ENCODE measurements around the gene SGPP2. TPM values are rescaled to one million over a fixed set of nuclear protein-coding genes. Genes with fewer than 3 reads are reported as not detected.
A peak's percentile ranks its signal among the peaks of the same experiment; 100 is the strongest.

SGPP2 gene
- polyA plus RNA-seq, 1 donor (not counting 4 experiments of a cell fraction or from before 2014, with no cell fraction given), result 2.6 TPM

DNA sequence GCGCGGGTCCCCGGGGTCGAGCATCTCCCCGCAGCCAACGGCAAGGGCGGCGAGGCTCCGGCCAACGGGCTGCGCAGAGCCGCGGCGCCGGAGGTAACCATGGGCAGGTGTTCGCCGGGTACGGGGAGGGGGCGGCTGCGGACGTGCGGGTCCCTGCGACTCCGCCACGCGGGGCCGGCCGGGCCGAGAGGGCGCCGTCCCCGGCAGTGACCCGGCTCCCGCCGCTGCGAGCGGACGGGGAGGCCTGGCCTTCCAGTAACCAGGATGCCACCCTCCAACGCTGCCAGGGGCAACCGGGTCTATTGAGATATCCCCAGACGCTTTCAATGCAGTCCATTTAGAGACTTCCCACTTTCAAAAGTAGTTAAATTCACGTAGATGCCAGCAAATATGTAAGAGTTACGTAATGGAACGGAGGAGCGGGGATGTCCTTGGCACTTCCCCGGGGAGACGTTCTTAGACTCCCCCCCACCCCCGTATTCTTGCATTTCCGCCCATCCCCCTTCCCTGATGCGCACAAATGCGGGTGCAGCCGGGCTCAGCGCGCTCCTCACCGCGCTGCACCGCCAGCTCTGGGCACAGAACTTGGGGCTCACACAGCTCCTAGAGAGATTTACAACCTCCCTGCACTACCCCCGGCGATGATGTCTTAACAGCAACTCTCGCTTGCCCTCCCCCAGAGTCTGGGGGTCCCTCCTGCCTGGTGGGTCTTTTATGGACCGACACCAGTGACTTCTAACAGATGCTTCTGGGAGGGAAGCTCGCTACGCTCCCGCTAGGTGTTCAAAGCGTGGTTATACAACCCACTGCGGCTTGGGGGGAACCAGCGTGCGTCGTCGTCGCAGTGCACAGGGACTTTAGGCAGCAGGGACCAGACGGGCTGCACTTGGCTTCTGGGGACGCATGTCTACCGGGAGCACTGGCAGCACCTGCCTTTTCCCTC lies 657 bp downstream of the SGPP2 start:
- no peak overlapping the region for H2AFZ ChIP-seq (ENCODE audit: control insufficient read depth, low read length)

DNA sequence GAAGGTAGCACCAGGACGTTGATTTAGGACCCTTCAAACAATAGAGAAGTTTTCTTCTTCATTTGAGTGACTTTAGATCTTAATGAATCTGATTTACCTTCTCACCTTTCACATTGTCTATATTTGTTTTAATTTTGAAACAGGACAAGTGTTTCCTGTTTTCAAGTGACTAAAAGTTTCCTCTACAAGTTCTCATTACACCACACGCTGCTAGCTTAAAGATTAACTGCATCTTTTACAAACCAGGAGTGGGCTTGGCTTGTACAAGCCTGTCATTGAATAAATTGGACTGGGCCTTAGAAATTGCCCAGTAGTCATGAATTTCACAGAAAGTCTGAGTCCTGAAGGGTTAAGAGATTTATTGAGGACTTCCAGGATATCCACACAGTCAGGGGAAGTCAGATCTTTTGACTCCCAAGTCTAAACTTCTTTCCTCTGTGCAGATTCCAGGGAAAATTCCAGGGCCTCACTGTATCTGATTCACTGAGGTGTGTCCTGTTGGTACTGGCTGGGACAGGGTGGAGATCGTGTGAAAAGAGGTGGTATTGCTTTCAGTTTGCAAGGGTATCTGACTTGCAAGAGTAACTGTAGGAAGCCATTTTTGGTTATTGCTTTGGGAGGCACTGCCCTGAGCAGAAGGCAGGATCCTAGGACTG lies 3.4 kb downstream of the SGPP2 start:
- dilution Hi-C loops (cut with MboI; ENCODE audit: extremely low pct_ligation_motif_present, low sequenced_read_pairs), result no loop called here
- Histone ChIP-seq H2AFZ (ENCODE audit: control insufficient read depth, low read length) (peak overlapping the region; percentile 29), H3K27me3 (ENCODE audit: control insufficient read depth, extremely low read depth, insufficient read depth, low read length) (peaks cover 16% of the 10 kb centered on the region), H3K4me3 (ENCODE audit: control insufficient read depth in 2 of 3, extremely low read depth in 1 of 3, insufficient read depth in 2 of 3, low read depth in 1 of 3, low read length in 3 of 3) (no peak overlapping the region), H3K9ac (ENCODE audit: control insufficient read depth, extremely low read depth, insufficient read depth, low read length) (no peak overlapping the region), H3K27ac (ENCODE audit: control insufficient read depth, insufficient read depth, low read length) (no peak overlapping the region), H3K79me2 (ENCODE audit: control insufficient read depth, insufficient read depth, low read length) (no peaks in the 10 kb centered on the region), H3K9me3 (ENCODE audit: control insufficient read depth, low read depth, low read length) (no peaks in the 10 kb centered on the region), H3K9me1 (ENCODE audit: control insufficient read depth, extremely low read depth, insufficient read depth, low read length) (no peaks in the 10 kb centered on the region), H3K36me3 (ENCODE audit: control insufficient read depth in 2 of 2, extremely low read depth in 1 of 2, insufficient read depth in 2 of 2, low read length in 2 of 2) (no peaks in the 10 kb centered on the region), H3K4me1 (ENCODE audit: control insufficient read depth, extremely low read depth, insufficient read depth, low read length) (no peaks in the 10 kb centered on the region), H4K20me1 (ENCODE audit: control insufficient read depth, extremely low read depth, insufficient read depth, low read length) (no peaks in the 10 kb centered on the region), H3K4me2 (ENCODE audit: control insufficient read depth, extremely low read depth, insufficient read depth, low read depth, low read length) (peak overlapping the region; percentile 48)
- DNase-seq (ENCODE audit: low read depth, low spot score) (no peak), FAIRE-seq (peak; percentile 61)
- TF ChIP-seq, protein P1, sequence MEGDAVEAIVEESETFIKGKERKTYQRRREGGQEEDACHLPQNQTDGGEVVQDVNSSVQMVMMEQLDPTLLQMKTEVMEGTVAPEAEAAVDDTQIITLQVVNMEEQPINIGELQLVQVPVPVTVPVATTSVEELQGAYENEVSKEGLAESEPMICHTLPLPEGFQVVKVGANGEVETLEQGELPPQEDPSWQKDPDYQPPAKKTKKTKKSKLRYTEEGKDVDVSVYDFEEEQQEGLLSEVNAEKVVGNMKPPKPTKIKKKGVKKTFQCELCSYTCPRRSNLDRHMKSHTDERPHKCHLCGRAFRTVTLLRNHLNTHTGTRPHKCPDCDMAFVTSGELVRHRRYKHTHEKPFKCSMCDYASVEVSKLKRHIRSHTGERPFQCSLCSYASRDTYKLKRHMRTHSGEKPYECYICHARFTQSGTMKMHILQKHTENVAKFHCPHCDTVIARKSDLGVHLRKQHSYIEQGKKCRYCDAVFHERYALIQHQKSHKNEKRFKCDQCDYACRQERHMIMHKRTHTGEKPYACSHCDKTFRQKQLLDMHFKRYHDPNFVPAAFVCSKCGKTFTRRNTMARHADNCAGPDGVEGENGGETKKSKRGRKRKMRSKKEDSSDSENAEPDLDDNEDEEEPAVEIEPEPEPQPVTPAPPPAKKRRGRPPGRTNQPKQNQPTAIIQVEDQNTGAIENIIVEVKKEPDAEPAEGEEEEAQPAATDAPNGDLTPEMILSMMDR (optimal IDR thresholded peaks at IDR 0.05 in 1 of 3, IDR thresholded peaks at IDR 0.05 in 1 of 3, conservative IDR thresholded peaks at IDR 0.05 in 1 of 3; ENCODE audit: extremely low read depth in 1 of 3, insufficient read depth in 2 of 3, low read length in 3 of 3), result no peak
- no peak for TF ChIP-seq EZH2 (IDR thresholded peaks at IDR 0.05; ENCODE audit: low read length)

More for the DNA sequence above, 657 bp downstream of the SGPP2 start:
- Histone ChIP-seq H3K9ac (ENCODE audit: control insufficient read depth, extremely low read depth, insufficient read depth, low read length) (no peak overlapping the region), H3K9me3 (ENCODE audit: control insufficient read depth, low read depth, low read length) (no peaks in the 10 kb centered on the region), H3K36me3 (ENCODE audit: control insufficient read depth in 2 of 2, extremely low read depth in 1 of 2, insufficient read depth in 2 of 2, low read length in 2 of 2) (no peaks in the 10 kb centered on the region), H3K4me3 (ENCODE audit: control insufficient read depth in 2 of 3, extremely low read depth in 1 of 3, insufficient read depth in 2 of 3, low read depth in 1 of 3, low read length in 3 of 3) (peak overlapping the region; percentile 7 to 38 (median 29)), H3K27ac (ENCODE audit: control insufficient read depth, insufficient read depth, low read length) (no peak overlapping the region), H3K9me1 (ENCODE audit: control insufficient read depth, extremely low read depth, insufficient read depth, low read length) (no peaks in the 10 kb centered on the region), H3K4me1 (ENCODE audit: control insufficient read depth, extremely low read depth, insufficient read depth, low read length) (no peaks in the 10 kb centered on the region), H3K4me2 (ENCODE audit: control insufficient read depth, extremely low read depth, insufficient read depth, low read depth, low read length) (peak overlapping the region; percentile 74), H3K27me3 (ENCODE audit: control insufficient read depth, extremely low read depth, insufficient read depth, low read length) (peaks cover 16% of the 10 kb centered on the region), H3K79me2 (ENCODE audit: control insufficient read depth, insufficient read depth, low read length) (no peaks in the 10 kb centered on the region), H4K20me1 (ENCODE audit: control insufficient read depth, extremely low read depth, insufficient read depth, low read length) (no peaks in the 10 kb centered on the region)
- FAIRE-seq (no peak), DNase-seq (ENCODE audit: low read depth, low spot score) (no peak)
- dilution Hi-C loops (cut with MboI; ENCODE audit: extremely low pct_ligation_motif_present, low sequenced_read_pairs), result no loop called here
- peak; percentile 84 for TF ChIP-seq EZH2 (IDR thresholded peaks at IDR 0.05; ENCODE audit: low read length)
- TF ChIP-seq, protein P1 (optimal IDR thresholded peaks at IDR 0.05 in 1 of 3, IDR thresholded peaks at IDR 0.05 in 1 of 3, conservative IDR thresholded peaks at IDR 0.05 in 1 of 3; ENCODE audit: extremely low read depth in 1 of 3, insufficient read depth in 2 of 3, low read length in 3 of 3), result no peak
